ENCODE data around the gene SMPX.
A peak's percentile ranks its signal among the peaks of the same experiment; 100 is the strongest.
"Not testable (repeated sequence)": the region's sequence is repeated elsewhere in the genome, so short reads cannot be mapped to it uniquely, and the experiment has no call there.

The SMPX gene

DNA sequence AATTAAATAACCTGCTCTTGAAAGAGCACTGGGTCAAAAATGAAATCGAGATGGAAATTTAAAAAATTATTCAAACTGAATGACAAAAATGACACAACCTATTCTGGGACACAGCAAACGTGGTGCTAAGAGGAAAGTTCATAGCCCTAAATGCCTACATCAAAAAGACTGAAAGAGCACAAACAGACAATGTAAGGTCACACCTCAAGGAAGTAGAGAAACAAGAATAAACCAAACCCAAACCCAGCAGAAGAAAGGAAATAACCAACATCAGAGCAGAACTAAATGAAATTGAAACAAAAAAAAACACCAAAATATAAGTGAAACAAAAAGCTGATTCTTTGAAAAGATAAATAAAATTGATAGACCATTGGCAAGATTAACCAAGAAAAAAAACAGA is 15.1 kb upstream of the SMPX start:
- not testable (repeated sequence) for DNase-seq

DNA sequence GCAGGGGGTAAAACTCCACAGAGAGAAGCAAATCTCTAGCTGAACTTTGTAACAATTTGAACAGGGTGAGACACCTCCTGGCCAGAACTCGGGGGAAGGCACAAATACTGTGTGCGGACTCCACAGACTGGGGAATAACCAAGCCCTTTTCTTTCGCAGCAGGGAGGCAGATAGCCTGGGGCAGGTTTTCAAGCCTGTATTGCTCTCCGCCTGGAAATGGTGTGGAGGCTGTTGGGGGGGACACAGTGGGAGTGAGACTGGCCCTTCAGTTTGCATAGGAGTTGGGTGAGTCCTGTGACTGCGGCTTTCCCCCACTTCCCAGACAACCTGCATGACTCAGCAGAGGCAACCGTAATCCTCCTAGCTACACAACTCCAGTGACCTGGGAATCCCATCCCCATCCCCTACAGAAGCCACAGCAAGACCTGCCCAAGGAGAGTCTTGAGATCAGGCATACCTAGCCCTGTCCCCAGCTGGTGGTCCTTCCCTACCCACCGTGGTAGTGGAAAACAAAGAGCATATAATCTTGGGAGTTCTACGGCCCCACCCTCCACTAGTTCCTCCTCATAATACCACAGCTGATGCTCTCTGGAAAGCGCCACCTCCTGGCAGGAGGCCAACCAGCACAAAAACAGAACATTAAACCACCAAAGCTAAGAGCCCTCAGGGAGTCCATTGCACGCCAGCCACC is 12.9 kb upstream of the SMPX start:
- no peak overlapping the region for H3K18ac ChIP-seq (ENCODE audit: low read length)
- no peak overlapping the region for H3K27ac ChIP-seq (ENCODE audit: low read depth, low read length)
- H2BK15ac ChIP-seq (replicated peaks; ENCODE audit: low read depth), result no peak overlapping the region
- H3K36me3 ChIP-seq (ENCODE audit: control insufficient read depth, insufficient read depth, low read length), result no peaks in the 10 kb centered on the region
- H3K4ac ChIP-seq (ENCODE audit: low read depth, low read length), result no peak overlapping the region
- H3K4me3 ChIP-seq (ENCODE audit: low read length), result no peak overlapping the region
- H2AK5ac ChIP-seq (ENCODE audit: low read length), result no peak overlapping the region
- no peak overlapping the region for H2BK120ac ChIP-seq (ENCODE audit: low read depth, low read length)
- no peak overlapping the region for H3K23ac ChIP-seq (ENCODE audit: low read length)
- no peaks in the 10 kb centered on the region for H3K4me1 ChIP-seq (ENCODE audit: control insufficient read depth, low read depth, low read length)
- no peaks in the 10 kb centered on the region for H3K27me3 ChIP-seq (ENCODE audit: insufficient read depth, low read length, poor library complexity)
- no peaks in the 10 kb centered on the region for H3K79me1 ChIP-seq (ENCODE audit: low read length)
- no peaks in the 10 kb centered on the region for H3K79me2 ChIP-seq (ENCODE audit: control insufficient read depth, insufficient read depth, low read length)
- no peak overlapping the region for H3K9ac ChIP-seq (ENCODE audit: low read length)
- no peak overlapping the region for H3K56ac ChIP-seq (ENCODE audit: low read length)
- DNase-seq, result peak; percentile 61
- WGBS (ENCODE audit: extremely low coverage, insufficient coverage, low lambda C conversion rate), result no CpG with 5 or more reads among the region's 10 CpGs
- no peak overlapping the region for H2BK5ac ChIP-seq (ENCODE audit: low read length)
- H4K5ac ChIP-seq (ENCODE audit: low read length), result no peak overlapping the region
- no peak overlapping the region for H4K8ac ChIP-seq (ENCODE audit: low read depth, low read length)
- no peak overlapping the region for H3K4me2 ChIP-seq (ENCODE audit: low read length)

More for the DNA sequence above, 15.1 kb upstream of the SMPX start:
- not testable (repeated sequence) for H2AK5ac ChIP-seq (ENCODE audit: low read length); H3K4me3 ChIP-seq (ENCODE audit: low read length); H2BK120ac ChIP-seq (ENCODE audit: low read depth, low read length); H3K27me3 ChIP-seq (ENCODE audit: insufficient read depth, low read length, poor library complexity); H3K4ac ChIP-seq (ENCODE audit: low read depth, low read length); H3K23ac ChIP-seq (ENCODE audit: low read length); H3K27ac ChIP-seq (ENCODE audit: low read depth, low read length); H3K56ac ChIP-seq (ENCODE audit: low read length); H4K5ac ChIP-seq (ENCODE audit: low read length); H3K79me2 ChIP-seq (ENCODE audit: control insufficient read depth, insufficient read depth, low read length); H3K4me1 ChIP-seq (ENCODE audit: control insufficient read depth, low read depth, low read length); H4K8ac ChIP-seq (ENCODE audit: low read depth, low read length); H3K18ac ChIP-seq (ENCODE audit: low read length); H2BK15ac ChIP-seq (replicated peaks; ENCODE audit: low read depth); H2BK5ac ChIP-seq (ENCODE audit: low read length); H3K9ac ChIP-seq (ENCODE audit: low read length); H3K79me1 ChIP-seq (ENCODE audit: low read length); H3K4me2 ChIP-seq (ENCODE audit: low read length); H3K36me3 ChIP-seq (ENCODE audit: control insufficient read depth, insufficient read depth, low read length)
- no CpG with 5 or more reads among the region's 2 CpGs for WGBS (ENCODE audit: extremely low coverage, insufficient coverage, low lambda C conversion rate)

DNA sequence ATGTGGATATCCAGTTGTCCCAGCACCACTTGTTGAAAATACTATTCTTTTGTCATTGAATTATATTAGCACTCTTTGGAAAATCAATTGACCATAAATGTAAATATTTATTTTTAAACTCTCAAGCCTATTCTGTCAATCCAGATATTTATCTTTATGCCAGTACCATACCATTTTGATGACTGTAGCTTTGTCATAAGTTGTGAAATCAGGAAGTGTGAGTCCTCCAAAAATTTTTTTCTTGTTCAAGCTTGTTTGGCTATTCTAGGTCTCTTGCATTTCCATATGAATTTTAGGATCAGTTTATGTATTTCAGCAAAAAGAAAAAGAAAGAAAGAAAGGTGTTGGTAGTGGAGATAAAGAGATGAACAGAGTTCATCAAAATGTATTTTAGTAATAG is 8.2 kb upstream of the SMPX start:
- no peak overlapping the region for H3K56ac ChIP-seq (ENCODE audit: low read length)
- H3K79me2 ChIP-seq (ENCODE audit: control insufficient read depth, insufficient read depth, low read length), result no peaks in the 10 kb centered on the region
- H3K27ac ChIP-seq (ENCODE audit: low read depth, low read length), result no peak overlapping the region
- no peak overlapping the region for H3K9ac ChIP-seq (ENCODE audit: low read length)
- no peak overlapping the region for H4K8ac ChIP-seq (ENCODE audit: low read depth, low read length)
- no peak overlapping the region for H3K4me2 ChIP-seq (ENCODE audit: low read length)
- H3K18ac ChIP-seq (ENCODE audit: low read length), result no peak overlapping the region
- no peaks in the 10 kb centered on the region for H3K36me3 ChIP-seq (ENCODE audit: control insufficient read depth, insufficient read depth, low read length)
- no peak overlapping the region for H4K5ac ChIP-seq (ENCODE audit: low read length)
- no peak for DNase-seq
- H3K23ac ChIP-seq (ENCODE audit: low read length), result no peak overlapping the region
- no peak overlapping the region for H3K4me3 ChIP-seq (ENCODE audit: low read length)
- H2BK15ac ChIP-seq (replicated peaks; ENCODE audit: low read depth), result no peak overlapping the region
- no peaks in the 10 kb centered on the region for H3K27me3 ChIP-seq (ENCODE audit: insufficient read depth, low read length, poor library complexity)
- no peak overlapping the region for H2BK5ac ChIP-seq (ENCODE audit: low read length)
- no peaks in the 10 kb centered on the region for H3K79me1 ChIP-seq (ENCODE audit: low read length)
- H2AK5ac ChIP-seq (ENCODE audit: low read length), result no peak overlapping the region
- no peak overlapping the region for H2BK120ac ChIP-seq (ENCODE audit: low read depth, low read length)
- H3K4me1 ChIP-seq (ENCODE audit: control insufficient read depth, low read depth, low read length), result no peaks in the 10 kb centered on the region
- H3K4ac ChIP-seq (ENCODE audit: low read depth, low read length), result no peak overlapping the region

DNA sequence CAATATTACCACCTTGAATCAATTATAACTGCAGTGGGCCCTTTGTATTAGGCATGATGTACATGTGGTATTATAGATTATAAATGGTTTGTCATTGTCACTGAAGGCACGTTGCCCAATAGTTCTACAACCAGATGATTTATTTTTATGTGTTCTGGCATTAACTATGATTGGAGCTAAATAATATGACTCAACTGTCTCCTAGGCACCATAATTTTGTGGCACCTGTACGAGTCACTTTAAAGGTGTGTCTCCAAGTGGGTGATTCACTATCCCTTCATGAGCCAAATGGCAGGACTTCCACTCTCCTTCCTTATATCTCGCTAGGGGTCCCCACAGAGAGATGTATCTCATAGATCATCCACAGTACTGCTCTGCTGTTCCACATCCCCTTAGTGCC is 6.1 kb upstream of the SMPX start:
- H3K4me2 ChIP-seq (ENCODE audit: low read length), result no peak overlapping the region
- H3K27me3 ChIP-seq (ENCODE audit: insufficient read depth, low read length, poor library complexity), result no peaks in the 10 kb centered on the region
- no peak overlapping the region for H4K5ac ChIP-seq (ENCODE audit: low read length)
- no peaks in the 10 kb centered on the region for H3K4me1 ChIP-seq (ENCODE audit: control insufficient read depth, low read depth, low read length)
- no peak overlapping the region for H3K4me3 ChIP-seq (ENCODE audit: low read length)
- no peak overlapping the region for H3K23ac ChIP-seq (ENCODE audit: low read length)
- WGBS (ENCODE audit: extremely low coverage, insufficient coverage, low lambda C conversion rate), result no CpG with 5 or more reads among the region's 3 CpGs
- H3K36me3 ChIP-seq (ENCODE audit: control insufficient read depth, insufficient read depth, low read length), result no peaks in the 10 kb centered on the region
- H2BK120ac ChIP-seq (ENCODE audit: low read depth, low read length), result no peak overlapping the region
- no peaks in the 10 kb centered on the region for H3K79me2 ChIP-seq (ENCODE audit: control insufficient read depth, insufficient read depth, low read length)
- no peak overlapping the region for H3K27ac ChIP-seq (ENCODE audit: low read depth, low read length)
- no peak overlapping the region for H2AK5ac ChIP-seq (ENCODE audit: low read length)
- no peaks in the 10 kb centered on the region for H3K79me1 ChIP-seq (ENCODE audit: low read length)
- H3K56ac ChIP-seq (ENCODE audit: low read length), result no peak overlapping the region
- H3K9ac ChIP-seq (ENCODE audit: low read length), result no peak overlapping the region
- no peak overlapping the region for H3K18ac ChIP-seq (ENCODE audit: low read length)
- H4K8ac ChIP-seq (ENCODE audit: low read depth, low read length), result no peak overlapping the region
- H2BK5ac ChIP-seq (ENCODE audit: low read length), result no peak overlapping the region
- H3K4ac ChIP-seq (ENCODE audit: low read depth, low read length), result no peak overlapping the region
- H2BK15ac ChIP-seq (replicated peaks; ENCODE audit: low read depth), result no peak overlapping the region
- no peak for DNase-seq

DNA sequence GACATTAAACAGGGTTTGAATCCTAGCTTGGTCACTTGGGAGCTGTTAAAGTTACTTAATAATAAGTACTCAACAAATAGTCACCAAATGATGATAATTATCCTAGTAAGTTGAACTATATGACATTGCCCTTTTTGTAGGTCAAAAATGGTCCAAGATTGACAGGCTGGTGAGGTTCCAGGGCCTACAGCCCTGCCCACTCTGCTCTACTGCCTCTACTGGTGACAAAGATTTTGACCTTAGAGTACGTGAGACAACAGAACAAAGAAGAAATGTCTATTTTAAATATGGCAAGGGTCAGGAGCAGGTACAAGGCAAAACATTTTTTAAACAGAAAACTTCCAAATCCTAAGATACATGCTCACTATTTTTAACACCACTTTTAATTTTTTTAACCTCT is 572 bp upstream of the SMPX start:
- no peak overlapping the region for H2BK120ac ChIP-seq (ENCODE audit: low read depth, low read length)
- no peak for DNase-seq
- H2BK5ac ChIP-seq (ENCODE audit: low read length), result no peak overlapping the region
- H3K79me2 ChIP-seq (ENCODE audit: control insufficient read depth, insufficient read depth, low read length), result no peaks in the 10 kb centered on the region
- no CpG with 5 or more reads among the region's 1 CpG for WGBS (ENCODE audit: extremely low coverage, insufficient coverage, low lambda C conversion rate)
- no peak overlapping the region for H3K4ac ChIP-seq (ENCODE audit: low read depth, low read length)
- H3K23ac ChIP-seq (ENCODE audit: low read length), result no peak overlapping the region
- no peak overlapping the region for H2AK5ac ChIP-seq (ENCODE audit: low read length)
- H4K8ac ChIP-seq (ENCODE audit: low read depth, low read length), result no peak overlapping the region
- H3K27me3 ChIP-seq (ENCODE audit: insufficient read depth, low read length, poor library complexity), result no peaks in the 10 kb centered on the region
- H3K4me2 ChIP-seq (ENCODE audit: low read length), result no peak overlapping the region
- H3K56ac ChIP-seq (ENCODE audit: low read length), result no peak overlapping the region
- no peak overlapping the region for H3K9ac ChIP-seq (ENCODE audit: low read length)
- H3K4me3 ChIP-seq (ENCODE audit: low read length), result no peak overlapping the region
- H4K5ac ChIP-seq (ENCODE audit: low read length), result no peak overlapping the region
- H3K79me1 ChIP-seq (ENCODE audit: low read length), result no peaks in the 10 kb centered on the region
- H3K27ac ChIP-seq (ENCODE audit: low read depth, low read length), result no peak overlapping the region
- H3K4me1 ChIP-seq (ENCODE audit: control insufficient read depth, low read depth, low read length), result no peaks in the 10 kb centered on the region
- H3K18ac ChIP-seq (ENCODE audit: low read length), result no peak overlapping the region
- H3K36me3 ChIP-seq (ENCODE audit: control insufficient read depth, insufficient read depth, low read length), result no peaks in the 10 kb centered on the region
- H2BK15ac ChIP-seq (replicated peaks; ENCODE audit: low read depth), result no peak overlapping the region

DNA sequence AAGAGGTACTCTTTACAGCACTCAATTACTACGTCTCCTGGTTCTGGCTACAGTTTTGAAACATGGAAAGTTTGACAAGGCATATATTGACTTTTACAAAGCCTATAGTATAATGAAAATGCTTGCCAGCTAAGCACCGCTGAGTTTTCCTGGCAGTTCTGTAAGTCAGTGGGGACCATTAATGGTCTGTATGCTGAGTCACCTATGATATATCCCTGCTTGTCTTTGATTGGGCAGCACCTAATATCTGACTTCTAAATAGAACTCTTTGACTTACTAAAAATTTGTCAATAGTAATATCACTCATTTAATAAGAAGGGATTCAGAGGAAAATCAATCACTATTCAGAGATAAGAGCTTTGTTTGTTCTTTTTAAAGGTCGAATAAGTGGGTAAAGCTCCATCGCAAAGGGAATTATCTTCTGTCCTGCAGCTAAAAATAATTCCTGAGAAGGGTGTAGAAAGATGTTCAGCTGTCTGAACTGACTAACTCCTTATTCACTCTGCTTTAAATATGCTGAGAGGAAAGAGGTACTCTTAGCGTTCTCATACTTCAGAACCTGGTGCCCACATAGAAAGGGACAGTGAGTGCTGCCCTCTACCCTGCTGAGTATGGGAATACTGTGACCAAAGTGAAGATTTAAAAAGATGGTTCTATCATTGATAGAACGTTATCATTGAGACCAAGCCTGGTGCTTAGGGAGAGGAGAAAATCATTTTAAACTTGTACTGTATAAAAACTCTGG is 959 bp downstream of the SMPX start:
- H3K4me3 ChIP-seq (ENCODE audit: low read length), result no peak overlapping the region
- H3K79me1 ChIP-seq (ENCODE audit: low read length), result no peaks in the 10 kb centered on the region
- H3K36me3 ChIP-seq (ENCODE audit: control insufficient read depth, insufficient read depth, low read length), result no peaks in the 10 kb centered on the region
- no peak overlapping the region for H3K23ac ChIP-seq (ENCODE audit: low read length)
- no peak overlapping the region for H2BK15ac ChIP-seq (replicated peaks; ENCODE audit: low read depth)
- no peak overlapping the region for H3K27ac ChIP-seq (ENCODE audit: low read depth, low read length)
- H3K56ac ChIP-seq (ENCODE audit: low read length), result no peak overlapping the region
- DNase-seq, result no peak
- H3K27me3 ChIP-seq (ENCODE audit: insufficient read depth, low read length, poor library complexity), result no peaks in the 10 kb centered on the region
- WGBS (ENCODE audit: extremely low coverage, insufficient coverage, low lambda C conversion rate), result no CpG with 5 or more reads among the region's 6 CpGs
- no peak overlapping the region for H2BK120ac ChIP-seq (ENCODE audit: low read depth, low read length)
- no peak overlapping the region for H3K9ac ChIP-seq (ENCODE audit: low read length)
- no peaks in the 10 kb centered on the region for H3K4me1 ChIP-seq (ENCODE audit: control insufficient read depth, low read depth, low read length)
- no peak overlapping the region for H3K18ac ChIP-seq (ENCODE audit: low read length)
- no peaks in the 10 kb centered on the region for H3K79me2 ChIP-seq (ENCODE audit: control insufficient read depth, insufficient read depth, low read length)
- no peak overlapping the region for H2BK5ac ChIP-seq (ENCODE audit: low read length)
- no peak overlapping the region for H4K8ac ChIP-seq (ENCODE audit: low read depth, low read length)
- no peak overlapping the region for H2AK5ac ChIP-seq (ENCODE audit: low read length)
- no peak overlapping the region for H4K5ac ChIP-seq (ENCODE audit: low read length)
- no peak overlapping the region for H3K4me2 ChIP-seq (ENCODE audit: low read length)
- no peak overlapping the region for H3K4ac ChIP-seq (ENCODE audit: low read depth, low read length)

All from mesendoderm (in vitro differentiated cells).